SK-N-MC (cell line): ENCODE results near the gene TCF7L1.

Experiments used
- DNase-seq: peaks from one replicate; pipeline ENCODE4 v3.0.0-alpha.2; 2011; ENCODE audit warnings: low read depth, low spot score
- H3K27ac ChIP-seq: fragments of 200-600 bp; sonication (generic); 2 replicates; pipeline ENCODE4 v1.5.1; 2016; ENCODE audit warnings: mixed run types
- H3K36me3 ChIP-seq: fragments of 200-600 bp; sonication (generic); 2 replicates; pipeline ENCODE4 v1.6.1; 2017; ENCODE audit warnings: antibody characterized with exemption, low read length, mixed read lengths; ENCODE audit not compliant: insufficient read depth
- H3K4me3 ChIP-seq: fragments of 200-600 bp; sonication (generic); 2 replicates; pipeline ENCODE4 v1.5.1; 2016
- H3K9ac ChIP-seq: fragments of 200-600 bp; sonication (generic); 2 replicates; pipeline ENCODE4 v1.8.0; 2017; ENCODE audit warnings: mixed run types, mixed read lengths; ENCODE audit not compliant: insufficient read length
- H3K9me3 ChIP-seq: fragments of 200-600 bp; sonication (generic); 2 replicates; pipeline ENCODE4 v1.6.1; 2017; ENCODE audit warnings: low read depth, mild to moderate bottlenecking, antibody characterized with exemption, low read length, moderate library complexity, mixed read lengths
- EZH2 ChIP-seq: fragments of 200-600 bp; sonication (generic); IDR thresholded peaks from one replicate; pipeline ENCODE4 v1.6.1; 2017; ENCODE audit warnings: antibody characterized with exemption
- FOXP2 ChIP-seq: optimal IDR thresholded peaks from 2 replicates; pipeline ENCODE3; 2011; ENCODE audit warnings: mild to moderate bottlenecking, moderate library complexity; ENCODE audit not compliant: insufficient read depth; ENCODE audit errors: extremely low read length, control extremely low read depth
- POLR2AphosphoS5 ChIP-seq: IDR thresholded peaks from 2 replicates; pipeline ENCODE4 v1.6.1; 2012; ENCODE audit warnings: mild to moderate bottlenecking, low read depth, low read length, borderline replicate concordance

Gene TCF7L1

GRCh38 chr2:85283641-85284040 lies 150.4 kb downstream of the TCF7L1 start:
- no peak for TF ChIP-seq EZH2
- no peak for TF ChIP-seq POLR2AphosphoS5
- TF ChIP-seq FOXP2: no peak
- H3K4me3 ChIP-seq: no peak overlapping the region
- no peak overlapping the region for H3K9ac ChIP-seq
- DNase-seq: no peak
- H3K27ac ChIP-seq: no peak overlapping the region
- H3K9me3 ChIP-seq: no peaks in the 10 kb centered on the region
- H3K36me3 ChIP-seq: no peaks in the 10 kb centered on the region

DNA sequence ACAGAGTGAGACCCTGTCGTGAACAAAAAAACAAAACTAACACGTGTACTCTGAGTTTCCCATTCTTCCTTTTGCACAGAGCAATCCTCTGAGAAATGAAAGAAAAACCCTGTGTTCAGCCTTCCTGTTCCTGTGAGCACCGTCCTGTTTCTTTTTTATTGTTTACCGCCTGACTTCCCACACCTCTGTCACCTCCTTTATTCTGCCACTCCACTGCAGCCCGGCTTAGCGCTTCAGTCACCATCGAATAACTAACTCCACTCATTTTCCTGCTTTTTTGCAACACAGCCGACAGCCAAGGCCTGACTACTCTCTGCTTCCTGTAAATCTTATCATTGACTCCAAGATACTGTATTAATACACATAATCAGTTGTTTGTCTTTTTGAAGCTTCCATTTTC lies 153.7 kb downstream of the TCF7L1 start:
- Histone ChIP-seq H3K27ac (no peak overlapping the region), H3K36me3 (no peaks in the 10 kb centered on the region), H3K9ac (no peak overlapping the region), H3K4me3 (no peak overlapping the region), H3K9me3 (no peaks in the 10 kb centered on the region)
- no peak for TF ChIP-seq EZH2
- TF ChIP-seq FOXP2: no peak
- TF ChIP-seq POLR2AphosphoS5: no peak
- DNase-seq: no peak

GRCh38 chr2:85287721-85288120 lies 154.5 kb downstream of the TCF7L1 start:
- H3K27ac ChIP-seq: no peak overlapping the region
- no peaks in the 10 kb centered on the region for H3K9me3 ChIP-seq
- H3K36me3 ChIP-seq: no peaks in the 10 kb centered on the region
- no peak for DNase-seq
- H3K4me3 ChIP-seq: no peak overlapping the region
- TF ChIP-seq POLR2AphosphoS5 (no peak), EZH2 (no peak), FOXP2 (no peak)
- H3K9ac ChIP-seq: no peak overlapping the region

DNA sequence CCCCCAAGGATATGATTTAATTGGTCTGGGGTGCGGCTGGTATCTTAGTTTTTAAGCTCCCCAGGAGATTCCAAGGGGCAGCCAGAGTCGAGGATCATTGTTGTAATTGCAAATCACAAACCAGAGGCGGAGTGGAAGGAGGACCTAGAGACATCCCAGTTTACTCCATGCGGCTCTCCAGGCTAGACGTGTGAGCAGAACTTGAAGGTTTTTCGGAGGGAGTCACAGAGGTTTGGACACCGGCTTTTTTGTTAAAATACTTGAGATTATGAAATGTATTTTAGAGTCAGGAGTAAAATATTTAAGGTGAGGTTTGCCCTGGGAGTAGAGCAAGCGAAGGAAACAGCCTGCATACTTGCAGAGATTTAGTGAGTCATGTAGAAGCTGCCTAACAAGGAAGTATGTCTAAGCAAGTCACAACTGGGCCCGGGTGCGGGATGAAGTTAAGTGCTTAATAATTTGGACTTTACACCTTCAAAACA lies 155.1 kb downstream of the TCF7L1 start:
- Histone ChIP-seq H3K27ac (no peak overlapping the region), H3K36me3 (no peaks in the 10 kb centered on the region), H3K9me3 (no peaks in the 10 kb centered on the region), H3K9ac (no peak overlapping the region), H3K4me3 (no peak overlapping the region)
- no peak for TF ChIP-seq EZH2
- no peak for TF ChIP-seq POLR2AphosphoS5
- no peak for TF ChIP-seq FOXP2
- no peak for DNase-seq

DNA sequence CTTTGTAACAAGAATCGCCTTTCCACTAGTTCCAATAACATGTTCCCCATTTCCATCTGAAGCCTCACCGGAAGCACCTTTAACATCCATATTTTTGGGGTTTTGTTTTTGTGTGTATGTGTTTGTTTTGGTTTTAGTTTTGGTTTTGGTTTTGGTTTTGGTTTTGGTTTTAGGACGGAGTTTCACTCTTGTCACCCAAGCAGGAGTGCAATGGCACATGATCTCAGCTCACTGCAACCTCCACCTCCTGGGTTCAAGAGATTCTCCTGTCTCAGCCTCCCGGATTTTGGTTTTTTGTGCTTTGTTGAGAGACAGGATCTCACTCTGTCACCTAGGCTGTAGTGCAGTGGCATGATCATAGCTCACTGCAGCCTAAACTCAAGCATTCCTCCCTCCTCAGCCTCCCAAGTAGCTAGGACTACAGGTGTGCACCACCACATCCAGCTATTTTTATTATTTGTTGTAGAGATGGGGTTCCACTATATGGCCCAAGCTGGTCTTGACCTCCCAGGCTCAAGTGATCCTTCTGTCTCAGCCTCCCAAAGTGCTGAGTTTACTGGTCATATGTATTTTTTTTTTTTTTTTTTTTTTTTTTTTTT lies 158.3 kb downstream of the TCF7L1 start:
- no peak for DNase-seq
- no peaks in the 10 kb centered on the region for H3K9me3 ChIP-seq
- TF ChIP-seq POLR2AphosphoS5 (no peak), FOXP2 (no peak), EZH2 (no peak)
- H3K27ac ChIP-seq: no peak overlapping the region
- no peaks in the 10 kb centered on the region for H3K36me3 ChIP-seq
- H3K9ac ChIP-seq: no peak overlapping the region
- no peak overlapping the region for H3K4me3 ChIP-seq

GRCh38 chr2:85302121-85302520 lies 168.9 kb downstream of the TCF7L1 start:
- H3K4me3 ChIP-seq: no peak overlapping the region
- no peaks in the 10 kb centered on the region; the same call in 1 of the 2 replicates for H3K36me3 ChIP-seq
- DNase-seq: no peak
- no peak overlapping the region for H3K27ac ChIP-seq
- TF ChIP-seq EZH2: no peak
- no peak for TF ChIP-seq POLR2AphosphoS5
- no peak for TF ChIP-seq FOXP2
- H3K9ac ChIP-seq: no peak overlapping the region
- H3K9me3 ChIP-seq: no peaks in the 10 kb centered on the region

DNA sequence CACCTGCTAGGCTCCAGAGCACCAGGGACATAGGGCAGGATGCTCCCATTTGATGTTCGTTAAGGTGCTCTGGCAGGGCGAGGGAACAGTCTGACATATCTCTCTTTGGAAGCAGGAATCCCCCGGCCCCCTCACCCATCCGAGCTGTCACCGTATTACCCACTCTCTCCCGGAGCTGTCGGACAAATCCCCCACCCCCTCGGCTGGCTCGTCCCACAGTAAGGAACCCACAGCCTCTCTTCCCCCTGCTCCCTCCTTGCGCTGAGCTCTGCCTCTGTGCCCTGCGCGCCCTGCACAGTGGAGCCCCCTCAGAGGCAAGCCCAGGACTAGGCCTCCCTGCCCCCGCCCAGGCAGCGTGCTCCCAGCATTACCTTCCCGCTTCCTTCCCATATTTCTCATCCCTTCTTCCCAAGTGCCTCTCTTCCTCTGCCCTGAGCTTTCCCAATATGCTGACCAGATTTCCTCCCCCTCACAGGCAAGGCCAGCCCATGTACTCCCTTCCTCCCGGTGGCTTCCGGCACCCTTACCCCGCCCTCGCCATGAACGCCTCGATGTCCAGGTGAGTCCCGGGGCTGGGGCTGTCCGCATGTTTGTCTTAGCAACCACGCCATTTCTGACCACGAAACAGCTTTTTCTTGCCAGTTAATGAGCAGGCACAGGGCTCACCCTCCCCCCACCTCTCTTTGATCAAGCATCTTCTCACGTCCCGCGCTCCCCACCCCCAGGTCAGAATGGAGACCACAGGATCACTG lies 170.8 kb downstream of the TCF7L1 start:
- no peaks in the 10 kb centered on the region; the same call in 1 of the 2 replicates for H3K36me3 ChIP-seq
- H3K9ac ChIP-seq: no peak overlapping the region
- TF ChIP-seq FOXP2 (no peak), POLR2AphosphoS5 (no peak), EZH2 (no peak)
- no peak overlapping the region for H3K4me3 ChIP-seq
- no peak for DNase-seq
- H3K9me3 ChIP-seq: no peaks in the 10 kb centered on the region
- no peak overlapping the region for H3K27ac ChIP-seq

GRCh38 chr2:85307527-85307897 lies 174.3 kb downstream of the TCF7L1 start:
- no peak for DNase-seq
- Histone ChIP-seq H3K9me3 (no peaks in the 10 kb centered on the region), H3K9ac (no peak overlapping the region), H3K4me3 (no peak overlapping the region), H3K36me3 (no peaks in the 10 kb centered on the region; the same call in 1 of the 2 replicates), H3K27ac (no peak overlapping the region)
- TF ChIP-seq FOXP2 (no peak), POLR2AphosphoS5 (no peak), EZH2 (no peak)
